OCI-LY7 (cell line): Measurements from ENCODE around the gene NOL4L. TPM values are rescaled to one million over a fixed set of nuclear protein-coding genes. Genes with fewer than 3 reads are reported as not detected.

Experiments
- BruUV-seq: library from RNA; stranded (reverse); fragments of 400-500 nt; replicated peaks from 2 replicates; lab custom pipeline; 2021; lab: Mats Ljungman, UMichigan
- CTCF ChIA-PET: fragments of 300-600 bp; sonication (Branson Sonifier 250); formaldehyde crosslinking; loops from one replicate; lab custom pipeline; 2022; ENCODE audit warnings: antibody characterized with exemption; ENCODE audit not compliant: unreplicated experiment; lab: Charles Lee
- POLR2A ChIA-PET: fragments of 300-600 bp; sonication (Branson Sonifier 250); formaldehyde crosslinking; loops from one replicate; lab custom pipeline; 2022; ENCODE audit warnings: antibody characterized with exemption; lab: Charles Lee
- DNase-seq: peaks from one replicate; pipeline ENCODE4 v3.0.0-alpha.2; 2015; ENCODE audit warnings: low spot score
- H2AFZ ChIP-seq: fragments of 200-600 bp; sonication (generic), shearing (Covaris generic); 2 replicates; pipeline ENCODE4 v1.6.1; 2014; ENCODE audit warnings: mild to moderate bottlenecking, antibody characterized with exemption, low read length, moderate library complexity
- H3K27ac ChIP-seq: fragments of 200-600 bp; sonication (generic); 2 replicates; pipeline ENCODE4 v1.5.1; 2014; ENCODE audit warnings: mixed run types, low read depth, mild to moderate bottlenecking, moderate library complexity, low read length, inconsistent platforms; ENCODE audit not compliant: poor library complexity, severe bottlenecking
- H3K36me3 ChIP-seq: fragments of 200-600 bp; sonication (generic); 2 replicates; pipeline ENCODE4 v1.6.1; 2014; ENCODE audit warnings: mild to moderate bottlenecking, antibody characterized with exemption, low read length, moderate library complexity, mixed read lengths; ENCODE audit not compliant: insufficient read depth
- H3K4me1 ChIP-seq: fragments of 200-600 bp; sonication (generic); 2 replicates; pipeline ENCODE4 v1.5.1; 2014; ENCODE audit warnings: mild to moderate bottlenecking, low read length; ENCODE audit not compliant: insufficient read depth, poor library complexity, severe bottlenecking
- H3K4me2 ChIP-seq: fragments of 200-600 bp; sonication (generic); 2 replicates; pipeline ENCODE4 v1.6.1; 2014; ENCODE audit warnings: mild to moderate bottlenecking, low read length
- H3K4me3 ChIP-seq: fragments of 200-600 bp; sonication (generic); 2 replicates; pipeline ENCODE4 v1.5.1; 2014; ENCODE audit warnings: mild to moderate bottlenecking, low read depth, low read length; ENCODE audit not compliant: poor library complexity, severe bottlenecking
- H3K79me2 ChIP-seq: fragments of 200-600 bp; sonication (generic); 2 replicates; pipeline ENCODE4 v1.6.1; 2016; ENCODE audit warnings: low read depth, mild to moderate bottlenecking, low read length, moderate library complexity, mixed read lengths; ENCODE audit not compliant: insufficient read depth
- H3K9me2 ChIP-seq: fragments of 200-600 bp; sonication (generic); 2 replicates; pipeline ENCODE4 v1.6.1; 2016; ENCODE audit warnings: mild to moderate bottlenecking, low read length, mixed read lengths; ENCODE audit not compliant: insufficient read depth
- H3K9me3 ChIP-seq: fragments of 200-600 bp; sonication (generic); 2 replicates; pipeline ENCODE4 v1.6.1; 2014; ENCODE audit warnings: mild to moderate bottlenecking, mixed run types, low read length, mixed read lengths
- H4K20me1 ChIP-seq: fragments of 200-600 bp; sonication (generic); 2 replicates; pipeline ENCODE4 v1.6.1; 2014; ENCODE audit warnings: mild to moderate bottlenecking, antibody characterized with exemption, low read length, moderate library complexity, mixed read lengths; ENCODE audit not compliant: insufficient read depth
- CTCF ChIP-seq: fragments of 200-600 bp; sonication (generic); conservative IDR thresholded peaks from 2 replicates; pipeline ENCODE4 v1.5.1; 2014; ENCODE audit warnings: mild to moderate bottlenecking, antibody characterized with exemption, low read length, moderate library complexity, mixed read lengths
- EZH2phosphoT487 ChIP-seq: fragments of 200-600 bp; sonication (generic); IDR thresholded peaks from 2 replicates; pipeline ENCODE4 v1.6.1; 2018; ENCODE audit warnings: low read depth, borderline replicate concordance, mild to moderate bottlenecking, mixed run types, antibody characterized with exemption, low read length, moderate library complexity, mixed read lengths
- intact Hi-C: fragments of 100-400 bp; cut with micrococcal nuclease; formaldehyde crosslinking; loops from one replicate; pipeline ENCODE4 v1.10.0; 2022; ENCODE audit not compliant: unreplicated experiment
- total RNA-seq, 2 experiments: library from RNA; depleted of rRNA in 1 of 2; stranded (reverse); fragments of >200 nt in 1 of 2; shearing (Covaris generic) in 1 of 2; gene quantifications; 2 replicates each; pipeline ENCODE4 v1.2.3, GENCODE V29; 2014 to 2022

NOL4L gene
- total RNA-seq, 2 experiments from 2014 or later, result 3.9 to 4.2 TPM

- H3K79me2 ChIP-seq, result no peaks in the 10 kb centered on the region
- no peak overlapping the region for H2AFZ ChIP-seq
- no TSS peak for BruUV-seq
- H3K9me3 ChIP-seq, result no peaks in the 10 kb centered on the region
- ChIA-PET CTCF (no interaction called here), POLR2A (no interaction called here)
- no peak overlapping the region for H3K4me3 ChIP-seq
- peaks cover 46% of the 10 kb centered on the region for H3K4me1 ChIP-seq
- intact Hi-C loops, result no loop called here
- H3K4me2 ChIP-seq, result no peak overlapping the region
- H3K27ac ChIP-seq, result no peak overlapping the region
- H3K9me2 ChIP-seq, result no peaks in the 10 kb centered on the region
- H4K20me1 ChIP-seq, result no peaks in the 10 kb centered on the region
- TF ChIP-seq EZH2phosphoT487 (no peak), CTCF (no peak)
- no peak for DNase-seq
- no peaks in the 10 kb centered on the region for H3K36me3 ChIP-seq
Observed at GRCh38 chr20:32606107-32606506, 21.0 kb upstream of the NOL4L start.

DNA sequence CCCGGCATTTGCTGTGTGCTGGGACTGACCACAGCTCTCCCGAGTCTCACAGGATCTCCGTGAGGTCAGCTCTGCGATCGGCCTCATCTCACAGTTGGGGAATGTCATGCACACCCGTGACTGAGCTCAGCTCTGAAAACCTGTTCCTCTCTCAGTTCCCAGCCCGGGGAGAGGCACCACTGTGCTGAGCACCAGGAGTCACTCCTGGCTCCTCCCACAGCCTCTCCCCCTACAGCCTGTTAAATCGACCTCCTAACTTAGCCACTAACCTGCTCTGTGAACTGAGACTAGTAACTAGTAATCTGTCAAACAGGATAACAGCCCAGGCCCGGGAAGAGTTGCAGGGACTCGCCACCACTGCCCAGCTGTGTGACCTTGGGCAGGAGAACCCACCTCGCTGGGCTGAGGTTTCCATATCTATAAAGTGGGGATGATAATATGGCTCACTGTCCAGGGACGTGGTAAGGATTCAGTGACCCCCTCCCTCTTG is 20.1 kb upstream of the NOL4L start:
- Histone ChIP-seq H3K27ac (no peak overlapping the region), H3K4me2 (no peak overlapping the region), H3K79me2 (no peaks in the 10 kb centered on the region), H3K9me3 (no peaks in the 10 kb centered on the region), H2AFZ (peak overlapping the region; percentile 50; the same call in 1 of the 2 replicates), H3K36me3 (no peaks in the 10 kb centered on the region), H3K9me2 (no peaks in the 10 kb centered on the region), H3K4me3 (no peak overlapping the region), H4K20me1 (no peaks in the 10 kb centered on the region), H3K4me1 (peaks cover 43% of the 10 kb centered on the region)
- TF ChIP-seq CTCF (no peak), EZH2phosphoT487 (no peak)
- no TSS peak for BruUV-seq
- intact Hi-C loops, result no loop called here
- DNase-seq, result no peak
- POLR2A ChIA-PET, result interaction anchor here (0.6 to 1.1 kb wide), 2 partner anchors 46 to 915 kb away, joined by 3 to 7 read pairs; no protein-coding TSS in a partner anchor
- CTCF ChIA-PET, result no interaction called here

- POLR2A ChIA-PET, result interaction anchor here (0.5 to 1.0 kb wide), 3 partner anchors 12 to 789 kb away, joined by 4 to 7 read pairs (median 6); no protein-coding TSS in a partner anchor
- TF ChIP-seq CTCF (no peak), EZH2phosphoT487 (no peak)
- Histone ChIP-seq H3K9me2 (no peaks in the 10 kb centered on the region), H4K20me1 (no peaks in the 10 kb centered on the region), H3K36me3 (no peaks in the 10 kb centered on the region), H3K27ac (peak overlapping the region; percentile 68), H3K79me2 (no peaks in the 10 kb centered on the region), H3K4me2 (peak overlapping the region; percentile 79), H2AFZ (peak overlapping the region; percentile 70), H3K4me3 (peak overlapping the region; percentile 53), H3K4me1 (peaks cover 43% of the 10 kb centered on the region), H3K9me3 (no peaks in the 10 kb centered on the region)
- no TSS peak for BruUV-seq
- intact Hi-C loops, result no loop called here
- DNase-seq, result peak; percentile 84
- CTCF ChIA-PET, result no interaction called here
Observed at GRCh38 chr20:32603046-32603726, 18.1 kb upstream of the NOL4L start.
